Glutamatergic neuron (in vitro differentiated cells): ENCODE measurements around the gene SCLT1. TPM values are rescaled to one million over a fixed set of nuclear protein-coding genes. Genes with fewer than 3 reads are reported as not detected.

ENCODE experiments used
- DNase-seq: peaks from one replicate; pipeline ENCODE4 v3.0.0; 2022
- H3K27ac Mint-ChIP-seq: one replicate; pipeline ENCODE4 v1.8.0; 2020; ENCODE audit warnings: mild to moderate bottlenecking, mixed read lengths, inconsistent platforms; ENCODE audit not compliant: unreplicated experiment
- H3K27me3 Mint-ChIP-seq: one replicate; pipeline ENCODE4 v1.8.0; 2020; ENCODE audit warnings: mild to moderate bottlenecking, moderate library complexity, mixed read lengths, inconsistent platforms; ENCODE audit not compliant: unreplicated experiment
- H3K36me3 Mint-ChIP-seq: one replicate; pipeline ENCODE4 v1.8.0; 2020; ENCODE audit warnings: mild to moderate bottlenecking, mixed read lengths, inconsistent platforms; ENCODE audit not compliant: unreplicated experiment
- H3K4me1 Mint-ChIP-seq: one replicate; pipeline ENCODE4 v1.8.0; 2020; ENCODE audit warnings: mild to moderate bottlenecking, low read depth, mixed read lengths, inconsistent platforms; ENCODE audit not compliant: unreplicated experiment
- H3K4me3 Mint-ChIP-seq: one replicate; pipeline ENCODE4 v1.8.0; 2020; ENCODE audit warnings: mild to moderate bottlenecking, mixed read lengths, inconsistent platforms; ENCODE audit not compliant: unreplicated experiment
- H3K9me3 Mint-ChIP-seq: one replicate; pipeline ENCODE4 v1.8.0; 2020; ENCODE audit warnings: mild to moderate bottlenecking, moderate library complexity, mixed read lengths, inconsistent platforms; ENCODE audit not compliant: unreplicated experiment
- CTCF ChIP-seq: fragments of 200-600 bp; sonication (generic); IDR thresholded peaks from one replicate; pipeline ENCODE4 v1.5.0; 2021; ENCODE audit not compliant: partially characterized antibody, unreplicated experiment
- total RNA-seq: library from RNA; stranded (reverse); fragmentation: NEBNext Ultra II Directional; extraction: Animal tissue kit (Norgen Biotek cat#: 25700); gene quantifications from one replicate; pipeline ENCODE4 v1.2.1, GENCODE V29; 2021; ENCODE audit not compliant: unreplicated experiment

Gene SCLT1
- total RNA-seq, 1 donor from 2014 or later, result 15.6 TPM

DNA sequence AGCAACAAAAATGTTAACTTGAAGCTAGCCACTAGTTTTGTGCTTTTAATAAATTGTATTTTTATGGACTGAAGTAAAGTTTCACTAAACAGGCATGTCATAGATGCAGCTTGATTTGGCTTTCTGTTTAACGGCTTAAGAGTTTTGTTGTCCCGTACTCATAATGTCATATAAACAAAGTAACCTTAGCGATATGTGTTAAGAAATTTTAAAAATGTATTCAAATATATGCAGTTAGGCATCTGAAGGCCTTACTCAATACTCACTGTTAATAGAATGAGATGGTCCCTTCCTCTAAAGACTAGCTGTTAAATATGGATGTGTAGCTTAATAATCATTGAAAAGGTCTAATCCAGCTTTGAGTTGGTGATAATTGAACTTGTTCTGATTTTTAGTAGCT, 1.0 kb upstream of the SCLT1 start:
- Mint-ChIP-seq H3K27ac (no peak overlapping the region), H3K36me3 (no peaks in the 10 kb centered on the region), H3K9me3 (no peaks in the 10 kb centered on the region), H3K4me3 (peak overlapping the region; percentile 61), H3K27me3 (no peaks in the 10 kb centered on the region), H3K4me1 (no peaks in the 10 kb centered on the region)
- TF ChIP-seq CTCF, result no peak
- DNase-seq, result no peak

DNA sequence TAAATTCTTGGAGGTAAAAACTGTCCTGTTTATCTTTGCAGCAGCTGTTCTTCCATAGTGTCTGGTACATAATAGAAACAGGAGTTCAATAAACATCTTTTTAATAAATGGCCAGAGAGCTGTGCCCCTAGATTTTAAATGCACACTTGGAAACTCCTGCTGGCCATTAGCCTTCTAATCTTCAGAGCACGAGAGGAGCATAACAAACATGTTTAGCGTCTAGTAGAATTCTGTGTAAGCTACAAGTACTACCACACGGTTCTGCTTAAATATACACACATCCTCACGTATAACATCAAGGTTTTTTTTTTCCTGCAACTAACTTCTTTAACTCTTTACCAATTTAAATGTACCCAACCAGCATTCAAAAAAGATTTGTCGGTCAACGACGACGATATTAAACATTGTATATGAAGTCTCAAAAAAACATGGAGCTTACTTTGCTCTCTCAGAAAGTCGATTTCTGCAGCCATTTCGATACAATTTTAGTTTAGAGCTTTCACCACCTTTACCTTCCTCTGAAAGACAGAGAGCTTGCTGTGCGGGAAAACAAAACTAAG, 628 bp downstream of the SCLT1 start:
- Mint-ChIP-seq H3K27me3 (no peaks in the 10 kb centered on the region), H3K9me3 (no peaks in the 10 kb centered on the region), H3K4me3 (no peak overlapping the region), H3K36me3 (no peaks in the 10 kb centered on the region), H3K4me1 (no peaks in the 10 kb centered on the region), H3K27ac (no peak overlapping the region)
- no peak for TF ChIP-seq CTCF
- no peak for DNase-seq

- no peak for DNase-seq
- no peak for TF ChIP-seq CTCF
- Mint-ChIP-seq H3K27me3 (no peaks in the 10 kb centered on the region), H3K27ac (no peak overlapping the region), H3K4me3 (no peak overlapping the region), H3K9me3 (no peaks in the 10 kb centered on the region), H3K4me1 (no peaks in the 10 kb centered on the region), H3K36me3 (no peaks in the 10 kb centered on the region)
Observed at GRCh38 chr4:129087516-129087915, 5.8 kb downstream of the SCLT1 start.

GRCh38 chr4:129085472-129085871, 7.9 kb downstream of the SCLT1 start:
- Mint-ChIP-seq H3K9me3 (peaks cover under 1% of the 10 kb centered on the region), H3K36me3 (peaks cover 10% of the 10 kb centered on the region)
- TF ChIP-seq CTCF, result no peak

DNA sequence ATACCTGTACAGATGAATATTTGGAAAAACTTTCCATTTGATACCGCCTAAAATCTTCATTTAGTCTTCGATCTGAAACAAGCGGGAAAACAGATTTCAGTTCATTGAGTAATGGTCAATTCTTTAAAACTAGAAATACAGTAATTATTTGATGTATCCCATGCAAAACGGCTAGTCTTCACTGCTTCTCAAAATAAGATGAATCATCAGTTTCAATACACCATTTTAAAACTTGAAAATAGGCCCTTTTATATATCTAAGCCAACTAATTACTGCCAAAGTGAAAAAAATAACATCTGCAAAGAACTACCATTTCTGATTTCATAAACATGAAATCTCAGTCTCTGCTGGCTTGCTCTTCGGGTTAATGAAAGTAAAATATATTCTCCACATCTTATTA, 11.0 kb downstream of the SCLT1 start:
- Mint-ChIP-seq H3K36me3 (peaks cover 23% of the 10 kb centered on the region), H3K4me1 (no peaks in the 10 kb centered on the region), H3K27ac (no peak overlapping the region), H3K9me3 (peaks cover 3% of the 10 kb centered on the region), H3K4me3 (no peak overlapping the region), H3K27me3 (no peaks in the 10 kb centered on the region)
- DNase-seq, result no peak
- TF ChIP-seq CTCF, result no peak

More at GRCh38 chr4:129085472-129085871, 7.9 kb downstream of the SCLT1 start:
- H3K27me3 Mint-ChIP-seq, result no peaks in the 10 kb centered on the region
- no peak overlapping the region for H3K27ac Mint-ChIP-seq
- no peak for DNase-seq
- no peak overlapping the region for H3K4me3 Mint-ChIP-seq
- no peaks in the 10 kb centered on the region for H3K4me1 Mint-ChIP-seq
